H1 (cell line): Measurements from ENCODE around the gene PSMB11. TPM values are rescaled to one million over a fixed set of nuclear protein-coding genes. Genes with fewer than 3 reads are reported as not detected.

Experiments
- CBX5 ChIP-seq: fragments of 300-800, 300-1000 bp; sonication (generic); IDR thresholded peaks from 2 replicates; pipeline ENCODE4 v1.7.1; 2016; ENCODE audit warnings: antibody characterized with exemption, low read length, low read depth
- MAFK ChIP-seq: IDR thresholded peaks from 2 replicates; pipeline ENCODE4 v1.6.1; 2012; ENCODE audit warnings: low read depth, mild to moderate bottlenecking, improper control_type of control experiment, low read length
- NANOG ChIP-seq: IDR thresholded peaks from 2 replicates; pipeline ENCODE4 v1.6.1; 2011; ENCODE audit warnings: low read length, low read depth, mild to moderate bottlenecking, inconsistent platforms; ENCODE audit not compliant: insufficient read depth, poor library complexity, severe bottlenecking
- NRF1 ChIP-seq: IDR thresholded peaks from 2 replicates; pipeline ENCODE4 v1.6.1; 2011; ENCODE audit warnings: mild to moderate bottlenecking, low read depth, low read length, improper control_type of control experiment
- RAD21 ChIP-seq, 2 experiments: IDR thresholded peaks in 1 of 2; conservative IDR thresholded peaks in 1 of 2; 2 replicates each; pipeline ENCODE4 v1.6.1; 2011; ENCODE audit warnings: low read depth in 2 of 2, low read length in 2 of 2, improper control_type of control experiment in 1 of 2, inconsistent platforms in 1 of 2, mild to moderate bottlenecking in 1 of 2, moderate library complexity in 1 of 2
- TCF12 ChIP-seq: IDR thresholded peaks from 2 replicates; pipeline ENCODE4 v1.6.1; 2011; ENCODE audit warnings: low read depth, mild to moderate bottlenecking, low read length
- polyA plus RNA-seq, 7 experiments: library from polyadenylated mRNA; depleted of rRNA in 3 of 7; stranded (reverse) in 5 of 7; unstranded in 2 of 7; fragments of >200 nt in 5 of 7; fragments of 200-250 nt in 2 of 7; gene quantifications; 1 replicate in 5 of 7; 2 replicates in 1 of 7; 4 replicates in 1 of 7; pipeline versions ENCODE4 v1.2.1 to v1.2.3, GENCODE V29; 2011 to 2013; ENCODE audit warnings: missing spikeins in 2 of 7, mixed read lengths in 2 of 7
- total RNA-seq: library from RNA; stranded (reverse); fragmentation: NEBNext Ultra II Directional; extraction: Animal tissue kit (Norgen Biotek cat#: 25700); gene quantifications from 2 replicates; pipeline ENCODE4 v1.2.1, GENCODE V29; 2021

Gene PSMB11
- total and polyA plus RNA-seq, 2 of the 8 experiments (the other 6 are each of a cell fraction or from before 2014, with no cell fraction given), result not detected

DNA sequence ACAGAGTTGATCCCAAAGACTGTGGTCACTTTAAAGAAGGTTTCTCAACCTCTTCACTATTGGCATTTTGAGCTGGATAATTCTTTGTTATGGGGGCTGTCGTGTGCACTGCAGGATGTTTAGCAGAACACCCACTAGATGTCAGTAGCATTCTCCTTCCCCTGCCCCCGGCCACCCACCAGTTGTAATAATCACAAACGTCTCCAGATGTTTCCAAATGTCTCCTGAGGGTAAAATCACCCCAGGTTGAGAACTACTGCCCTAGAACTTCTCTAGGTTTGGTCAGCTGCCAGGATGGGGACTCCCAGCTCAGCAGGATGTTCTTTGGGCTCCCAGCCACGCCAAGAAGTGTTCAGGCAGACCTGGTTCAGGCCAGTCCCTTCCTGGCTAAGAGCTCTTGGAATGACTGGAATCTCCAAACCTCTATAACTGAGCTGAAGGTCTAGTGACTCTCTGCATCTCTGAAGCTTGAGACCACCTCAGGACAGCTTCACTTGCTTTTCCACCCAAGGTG lies 47.2 kb upstream of the PSMB11 start (continued):
- TF ChIP-seq RAD21 (IDR thresholded peaks at IDR 0.05 in 1 of 2, conservative IDR thresholded peaks at IDR 0.05 in 1 of 2; ENCODE audit: low read depth in 2 of 2, low read length in 2 of 2) (peak; percentile 55 to 72), NRF1 (no peak), MAFK (no peak), TCF12 (no peak), NANOG (no peak), CBX5 (no peak)
